ENCODE results near the gene PKP1. TPM values are rescaled to one million over a fixed set of nuclear protein-coding genes. Genes with fewer than 3 reads are reported as not detected.

Gene PKP1
- total RNA-seq, 1 experiment from 2014 or later: not detected

GRCh38 chr1:201362906-201363305 is 79.6 kb downstream of the PKP1 start:
- Mint-ChIP-seq H3K27me3 (ENCODE audit: insufficient read depth, unreplicated experiment) (peaks cover 11% of the 10 kb centered on the region), H3K4me1 (ENCODE audit: low read depth, unreplicated experiment) (no peaks in the 10 kb centered on the region), H3K27ac (ENCODE audit: unreplicated experiment) (no peak overlapping the region), H3K9me3 (ENCODE audit: unreplicated experiment) (no peaks in the 10 kb centered on the region), H3K36me3 (ENCODE audit: insufficient read depth, unreplicated experiment) (no peaks in the 10 kb centered on the region), H3K4me3 (ENCODE audit: unreplicated experiment) (no peak overlapping the region)
- no peaks in the 10 kb centered on the region for H3K9me3 ChIP-seq
- no peak overlapping the region for H3K4me3 ChIP-seq (ENCODE audit: low read depth, low read length)
- no peak for TF ChIP-seq CTCF (IDR thresholded peaks at IDR 0.05; ENCODE audit: insufficient read depth in 1 of 2, low read depth in 1 of 2, low read length in 1 of 2, severe bottlenecking in 1 of 2, unreplicated experiment in 1 of 2)
- CTCF ChIA-PET: interaction anchor here (0.6 to 3.4 kb wide), 5 partner anchors 10 to 249 kb away, joined by 3 to 25 read pairs (median 3); no protein-coding TSS in a partner anchor
- DNase-seq: no peak
- H3K4me1 ChIP-seq: no peaks in the 10 kb centered on the region
- no peaks in the 10 kb centered on the region for H3K27me3 ChIP-seq (replicated peaks; ENCODE audit: control insufficient read depth, insufficient read depth, low read length)
- H3K36me3 ChIP-seq (ENCODE audit: control insufficient read depth, insufficient read depth, low read length): no peaks in the 10 kb centered on the region
- POLR2A ChIA-PET: no interaction called here
- no TSS peak for BruUV-seq (replicated peaks)
- intact Hi-C loops (cut with micrococcal nuclease; ENCODE audit: unreplicated experiment): loop anchor here (5.0 kb wide), 1 partner anchor 96 kb away; no protein-coding TSS in a partner anchor

- no peak overlapping the region for H3K4me3 ChIP-seq (ENCODE audit: low read depth, low read length)
- intact Hi-C loops (cut with micrococcal nuclease; ENCODE audit: unreplicated experiment): loop anchor here (5.0 kb wide), 1 partner anchor 96 kb away; no protein-coding TSS in a partner anchor
- Mint-ChIP-seq H3K27ac (ENCODE audit: unreplicated experiment) (no peak overlapping the region), H3K4me3 (ENCODE audit: unreplicated experiment) (no peak overlapping the region), H3K27me3 (ENCODE audit: insufficient read depth, unreplicated experiment) (peaks cover 11% of the 10 kb centered on the region), H3K36me3 (ENCODE audit: insufficient read depth, unreplicated experiment) (no peaks in the 10 kb centered on the region), H3K9me3 (ENCODE audit: unreplicated experiment) (no peaks in the 10 kb centered on the region), H3K4me1 (ENCODE audit: low read depth, unreplicated experiment) (no peaks in the 10 kb centered on the region)
- no peaks in the 10 kb centered on the region for H3K36me3 ChIP-seq (ENCODE audit: control insufficient read depth, insufficient read depth, low read length)
- ChIA-PET POLR2A (no interaction called here), CTCF (interaction anchor here (0.8 to 3.4 kb wide), 4 partner anchors 10 to 109 kb away, joined by 3 to 25 read pairs (median 8); no protein-coding TSS in a partner anchor)
- no peaks in the 10 kb centered on the region for H3K27me3 ChIP-seq (replicated peaks; ENCODE audit: control insufficient read depth, insufficient read depth, low read length)
- no TSS peak for BruUV-seq (replicated peaks)
- TF ChIP-seq CTCF (IDR thresholded peaks at IDR 0.05; ENCODE audit: insufficient read depth in 1 of 2, low read depth in 1 of 2, low read length in 1 of 2, severe bottlenecking in 1 of 2, unreplicated experiment in 1 of 2): no peak
- no peaks in the 10 kb centered on the region for H3K9me3 ChIP-seq
- no peaks in the 10 kb centered on the region for H3K4me1 ChIP-seq
- no peak for DNase-seq
Measured at GRCh38 chr1:201363467-201363866, 80.2 kb downstream of the PKP1 start.

GRCh38 chr1:201364808-201365105 is 81.5 kb downstream of the PKP1 start:
- Histone ChIP-seq H3K27me3 (replicated peaks; ENCODE audit: control insufficient read depth, insufficient read depth, low read length) (no peaks in the 10 kb centered on the region), H3K36me3 (ENCODE audit: control insufficient read depth, insufficient read depth, low read length) (no peaks in the 10 kb centered on the region), H3K4me1 (no peaks in the 10 kb centered on the region), H3K4me3 (ENCODE audit: low read depth, low read length) (no peak overlapping the region), H3K9me3 (no peaks in the 10 kb centered on the region)
- BruUV-seq (replicated peaks): no TSS peak
- ChIA-PET POLR2A (no interaction called here), CTCF (interaction anchor here (0.8 kb wide), 1 partner anchor 17 kb away, joined by 3 read pairs; no protein-coding TSS in a partner anchor)
- TF ChIP-seq CTCF (IDR thresholded peaks at IDR 0.05; ENCODE audit: insufficient read depth in 1 of 2, low read depth in 1 of 2, low read length in 1 of 2, severe bottlenecking in 1 of 2, unreplicated experiment in 1 of 2): no peak
- intact Hi-C loops (cut with micrococcal nuclease; ENCODE audit: unreplicated experiment): loop anchor here (5.0 kb wide), 1 partner anchor 97 kb away; no protein-coding TSS in a partner anchor
- Mint-ChIP-seq H3K27me3 (ENCODE audit: insufficient read depth, unreplicated experiment) (peaks cover 15% of the 10 kb centered on the region), H3K9me3 (ENCODE audit: unreplicated experiment) (no peaks in the 10 kb centered on the region), H3K4me3 (ENCODE audit: unreplicated experiment) (no peak overlapping the region), H3K4me1 (ENCODE audit: low read depth, unreplicated experiment) (no peaks in the 10 kb centered on the region), H3K36me3 (ENCODE audit: insufficient read depth, unreplicated experiment) (no peaks in the 10 kb centered on the region), H3K27ac (ENCODE audit: unreplicated experiment) (no peak overlapping the region)
- DNase-seq: no peak
